PC-3 (cell line): ENCODE data around the gene OSBPL8. TPM values are rescaled to one million over a fixed set of nuclear protein-coding genes. Genes with fewer than 3 reads are reported as not detected.
A peak's percentile ranks its signal among the peaks of the same experiment; 100 is the strongest.
"Not testable (repeated sequence)": the region's sequence is repeated elsewhere in the genome, so short reads cannot be mapped to it uniquely, and the experiment has no call there.

Source experiments
- ATAC-seq: fragments of 200-7000 bp; cut with Tn5 transposase; 2 replicates; pipeline ENCODE4 v1.9.1; 2020; ENCODE audit warnings: mild to moderate bottlenecking, moderate library complexity
- BruUV-seq: library from RNA; stranded (reverse); fragments of 400-500 nt; replicated peaks from 2 replicates; lab custom pipeline; 2021; lab: Mats Ljungman, UMichigan
- CTCF ChIA-PET: fragments of 300-600 bp; sonication (Branson Sonifier 250); formaldehyde crosslinking; loops from one replicate; lab custom pipeline; 2022; ENCODE audit warnings: antibody characterized with exemption; lab: Charles Lee
- POLR2A ChIA-PET: fragments of 300-600 bp; sonication (Branson Sonifier 250); formaldehyde crosslinking; loops from one replicate; lab custom pipeline; 2022; ENCODE audit warnings: antibody characterized with exemption; ENCODE audit not compliant: unreplicated experiment; lab: Charles Lee
- DNase-seq: peaks from one replicate; pipeline ENCODE4 v3.0.0-alpha.2; 2015
- H2AFZ ChIP-seq: fragments of 300-600 bp; sonication (generic); 2 replicates; pipeline ENCODE4 v1.6.0; 2016; ENCODE audit warnings: antibody characterized with exemption, low read length
- H3F3A ChIP-seq: fragments of 300-600 bp; sonication (generic); one replicate; pipeline ENCODE4 v1.6.0; 2017; ENCODE audit warnings: antibody characterized with exemption, low read length, control low read depth, mild to moderate bottlenecking; ENCODE audit not compliant: unreplicated experiment
- H3K27ac ChIP-seq: fragments of 300-600 bp; sonication (generic); 2 replicates; pipeline ENCODE4 v1.5.1; 2016; ENCODE audit warnings: mild to moderate bottlenecking, low read length
- H3K27me3 ChIP-seq: fragments of 300-600 bp; sonication (generic); 2 replicates; pipeline ENCODE4 v1.6.1; 2016; ENCODE audit warnings: low read length, mixed read lengths
- H3K36me3 ChIP-seq: fragments of 300-600 bp; sonication (generic); 2 replicates; pipeline ENCODE4 v1.6.1; 2016; ENCODE audit warnings: low read depth, mixed run types, low read length, mixed read lengths
- H3K4me1 ChIP-seq: fragments of 300-600 bp; sonication (generic); 2 replicates; pipeline ENCODE4 v1.5.1; 2016; ENCODE audit warnings: low read length; ENCODE audit not compliant: insufficient read depth
- H3K4me2 ChIP-seq: fragments of 300-600 bp; sonication (generic); 2 replicates; pipeline ENCODE4 v1.6.0; 2016; ENCODE audit warnings: low read length
- H3K4me3 ChIP-seq: fragments of 300-600 bp; sonication (generic); 2 replicates; pipeline ENCODE4 v1.5.1; 2016; ENCODE audit warnings: mild to moderate bottlenecking, low read length, mixed read lengths
- H3K79me2 ChIP-seq: fragments of 300-600 bp; sonication (generic); 2 replicates; pipeline ENCODE4 v1.6.1; 2017; ENCODE audit warnings: low read length, mixed read lengths
- H3K9ac ChIP-seq: fragments of 300-600 bp; sonication (generic); 2 replicates; pipeline ENCODE4 v1.6.0; 2016; ENCODE audit warnings: mild to moderate bottlenecking, low read length
- H3K9me2 ChIP-seq: fragments of 300-600 bp; sonication (generic); replicated peaks from 2 replicates; pipeline ENCODE4 v1.6.1; 2016; ENCODE audit warnings: mixed run types, low read length, mixed read lengths
- H3K9me3 ChIP-seq: fragments of 300-600 bp; sonication (generic); 2 replicates; pipeline ENCODE4 v1.6.1; 2016; ENCODE audit warnings: low read length, mixed read lengths
- H4K20me1 ChIP-seq: fragments of 300-600 bp; sonication (generic); 2 replicates; pipeline ENCODE4 v1.6.1; 2016; ENCODE audit warnings: low read length, mixed read lengths
- CTCF ChIP-seq: fragments of 300-600 bp; sonication (generic); conservative IDR thresholded peaks from 2 replicates; pipeline ENCODE4 v1.5.1; 2017; ENCODE audit warnings: antibody characterized with exemption, low read depth, mild to moderate bottlenecking, low read length
- EZH2 ChIP-seq: fragments of 300-600 bp; sonication (generic); IDR thresholded peaks from one replicate; pipeline ENCODE4 v1.6.1; 2017; ENCODE audit warnings: antibody characterized with exemption, mild to moderate bottlenecking, low read length; ENCODE audit not compliant: unreplicated experiment
- EZH2phosphoT487 ChIP-seq: fragments of 300-600 bp; sonication (generic); IDR thresholded peaks from 2 replicates; pipeline ENCODE4 v1.6.1; 2018; ENCODE audit warnings: mild to moderate bottlenecking, antibody characterized with exemption, low read length, borderline replicate concordance
- intact Hi-C: fragments of 100-400 bp; cut with micrococcal nuclease; formaldehyde crosslinking; loops from 2 replicates; pipeline ENCODE4 v1.9.0; 2023
- total RNA-seq: library from RNA; depleted of rRNA; stranded (reverse); fragments of >200 nt; gene quantifications from 2 replicates; pipeline ENCODE4 v1.2.3, GENCODE V29; 2014

OSBPL8 gene
- total RNA-seq, 1 experiment from 2014 or later, result 28.5 TPM

- ChIA-PET CTCF (no interaction called here), POLR2A (no interaction called here)
- Histone ChIP-seq H2AFZ (no peak overlapping the region), H3K4me3 (no peak overlapping the region), H3K4me1 (no peaks in the 10 kb centered on the region), H3K9me2 (no peaks in the 10 kb centered on the region), H3K9me3 (no peaks in the 10 kb centered on the region), H4K20me1 (no peaks in the 10 kb centered on the region), H3K36me3 (no peaks in the 10 kb centered on the region), H3K79me2 (no peaks in the 10 kb centered on the region), H3K4me2 (no peak overlapping the region), H3K27ac (no peak overlapping the region), H3K9ac (no peak overlapping the region), H3K27me3 (no peaks in the 10 kb centered on the region), H3F3A (no peaks in the 10 kb centered on the region)
- intact Hi-C loops, result no loop called here
- DNase-seq, result no peak
- no TSS peak for BruUV-seq
- no peak for ATAC-seq
- TF ChIP-seq EZH2 (no peak), EZH2phosphoT487 (no peak), CTCF (no peak)
These were observed 81.5 kb downstream of the OSBPL8 start for GRCh38 chr12:76478045-76478444.

GRCh38 chr12:76472862-76473261, 86.7 kb downstream of the OSBPL8 start:
- H3K4me3 ChIP-seq, H3F3A ChIP-seq, H3K9ac ChIP-seq, BruUV-seq, CTCF ChIA-PET, H3K4me1 ChIP-seq, H2AFZ ChIP-seq, H4K20me1 ChIP-seq, intact Hi-C loops, DNase-seq, POLR2A ChIA-PET, H3K79me2 ChIP-seq, H3K9me2 ChIP-seq, H3K4me2 ChIP-seq, H3K36me3 ChIP-seq, ATAC-seq, H3K27ac ChIP-seq, H3K9me3 ChIP-seq, H3K27me3 ChIP-seq: not testable (repeated sequence)
- 0 out of 2 replicates have a peak, but pooled peaks have one; percentile 21 for TF ChIP-seq CTCF

GRCh38 chr12:76471579-76471978, 88.0 kb downstream of the OSBPL8 start:
- no peaks in the 10 kb centered on the region for H3K9me3 ChIP-seq
- no peak for ATAC-seq
- TF ChIP-seq EZH2phosphoT487, result no peak
- no peak for TF ChIP-seq EZH2
- TF ChIP-seq CTCF, result no peak
- H3K27me3 ChIP-seq, result no peaks in the 10 kb centered on the region
- H3K79me2 ChIP-seq, result peaks cover 7% of the 10 kb centered on the region
- no peaks in the 10 kb centered on the region for H3F3A ChIP-seq
- H4K20me1 ChIP-seq, result no peaks in the 10 kb centered on the region
- CTCF ChIA-PET, result no interaction called here
- H3K4me1 ChIP-seq, result peaks cover 7% of the 10 kb centered on the region; the same call in 1 of the 2 replicates
- H2AFZ ChIP-seq, result no peak overlapping the region
- no peak overlapping the region for H3K9ac ChIP-seq
- H3K36me3 ChIP-seq, result no peaks in the 10 kb centered on the region
- POLR2A ChIA-PET, result no interaction called here
- H3K4me2 ChIP-seq, result no peak overlapping the region
- no peak for DNase-seq
- no peak overlapping the region for H3K27ac ChIP-seq
- no peaks in the 10 kb centered on the region for H3K9me2 ChIP-seq
- no peak overlapping the region for H3K4me3 ChIP-seq
- BruUV-seq, result no TSS peak
- intact Hi-C loops, result no loop called here
